HG03378 (cell line): Measurements from ENCODE around the gene ZNF804A.

Experiments
- ATAC-seq: cut with Tn5 transposase; IDR thresholded peaks from one replicate; pipeline ENCODE4 v1.9.1; 2021; ENCODE audit warnings: mild to moderate bottlenecking, moderate library complexity; ENCODE audit not compliant: unreplicated experiment

Gene ZNF804A

GRCh38 chr2:184602734-184603133 lies 4.4 kb downstream of the ZNF804A start:
- ATAC-seq: no peak

- no peak for ATAC-seq
Measured at GRCh38 chr2:184610891-184611290, 12.6 kb downstream of the ZNF804A start.

- no peak for ATAC-seq
Measured at GRCh38 chr2:184611361-184612085, 13.2 kb downstream of the ZNF804A start.

GRCh38 chr2:184620367-184620766 lies 22.0 kb downstream of the ZNF804A start:
- no peak for ATAC-seq

GRCh38 chr2:184624311-184624710 lies 26.0 kb downstream of the ZNF804A start:
- no peak for ATAC-seq

GRCh38 chr2:184628051-184628450 lies 29.7 kb downstream of the ZNF804A start:
- no peak for ATAC-seq

- no peak for ATAC-seq
Measured at GRCh38 chr2:184633726-184634125, 35.4 kb downstream of the ZNF804A start.

- no peak for ATAC-seq
Measured at GRCh38 chr2:184637781-184638180, 39.5 kb downstream of the ZNF804A start.

- ATAC-seq: no peak
Measured at GRCh38 chr2:184644685-184645084, 46.4 kb downstream of the ZNF804A start.

GRCh38 chr2:184646177-184646576 lies 47.8 kb downstream of the ZNF804A start:
- ATAC-seq: peak; percentile 65

GRCh38 chr2:184646593-184646992 lies 48.3 kb downstream of the ZNF804A start:
- no peak for ATAC-seq

GRCh38 chr2:184654945-184655344 lies 56.6 kb downstream of the ZNF804A start:
- ATAC-seq: no peak

- no peak for ATAC-seq
Measured at GRCh38 chr2:184677171-184677570, 78.8 kb downstream of the ZNF804A start.

GRCh38 chr2:184679219-184680018 lies 81.1 kb downstream of the ZNF804A start:
- no peak for ATAC-seq

GRCh38 chr2:184680825-184681224 lies 82.5 kb downstream of the ZNF804A start:
- ATAC-seq: no peak

GRCh38 chr2:184681642-184682321 lies 83.5 kb downstream of the ZNF804A start:
- ATAC-seq: no peak

GRCh38 chr2:184683911-184684310 lies 85.6 kb downstream of the ZNF804A start:
- ATAC-seq: no peak

GRCh38 chr2:184685999-184686841 lies 87.9 kb downstream of the ZNF804A start:
- ATAC-seq: no peak

- ATAC-seq: no peak
Measured at GRCh38 chr2:184689638-184690037, 91.3 kb downstream of the ZNF804A start.

- ATAC-seq: no peak
Measured at GRCh38 chr2:184692141-184692734, 93.9 kb downstream of the ZNF804A start.
